Inflammatory macrophage treated with lipopolysaccharide for 4 hours (primary cell): ENCODE data around the gene DDX24.

Experiments
- DNase-seq: peaks from one replicate; pipeline ENCODE4 v3.0.0-alpha.2; 2020

The DDX24 gene

GRCh38 chr14:94045563-94046345, 35.2 kb downstream of the DDX24 start:
- no peak for DNase-seq

- DNase-seq: no peak
These were observed 35.9 kb downstream of the DDX24 start for GRCh38 chr14:94045101-94045500.

- DNase-seq: no peak
These were observed 36.4 kb downstream of the DDX24 start for GRCh38 chr14:94044476-94045091.

GRCh38 chr14:94043756-94044475, 37.1 kb downstream of the DDX24 start:
- DNase-seq: no peak

GRCh38 chr14:94043111-94043755, 37.8 kb downstream of the DDX24 start:
- no peak for DNase-seq

GRCh38 chr14:94042433-94043091, 38.4 kb downstream of the DDX24 start:
- no peak for DNase-seq

- DNase-seq: no peak
These were observed 39.3 kb downstream of the DDX24 start for GRCh38 chr14:94041551-94042346.

- no peak for DNase-seq
These were observed 40.2 kb downstream of the DDX24 start for GRCh38 chr14:94040796-94041195.

GRCh38 chr14:94040247-94040646, 40.8 kb downstream of the DDX24 start:
- no peak for DNase-seq

GRCh38 chr14:94038921-94039629, 41.9 kb downstream of the DDX24 start:
- DNase-seq: no peak

GRCh38 chr14:94038510-94038909, 42.5 kb downstream of the DDX24 start:
- no peak for DNase-seq

- no peak for DNase-seq
These were observed 43.0 kb downstream of the DDX24 start for GRCh38 chr14:94037954-94038353.

- peak; percentile 65 for DNase-seq
These were observed 44.5 kb downstream of the DDX24 start for GRCh38 chr14:94036313-94037167.

- no peak for DNase-seq
These were observed 46.1 kb downstream of the DDX24 start for GRCh38 chr14:94034886-94035285.

- no peak for DNase-seq
These were observed 49.1 kb downstream of the DDX24 start for GRCh38 chr14:94031883-94032279.

- DNase-seq: no peak
These were observed 49.7 kb downstream of the DDX24 start for GRCh38 chr14:94031161-94031882.

- no peak for DNase-seq
These were observed 50.4 kb downstream of the DDX24 start for GRCh38 chr14:94030571-94030970.

- no peak for DNase-seq
These were observed 51.3 kb downstream of the DDX24 start for GRCh38 chr14:94029671-94030203.

- DNase-seq: peak; percentile 79
These were observed 51.7 kb downstream of the DDX24 start for GRCh38 chr14:94029265-94029664.
